GM18868 (cell line): ENCODE results near the gene OSBPL2.

Source experiments
- ATAC-seq: cut with Tn5 transposase; IDR thresholded peaks from one replicate; pipeline ENCODE4 v1.9.1; 2021; ENCODE audit warnings: mild to moderate bottlenecking, moderate library complexity; ENCODE audit not compliant: unreplicated experiment

The OSBPL2 gene

GRCh38 chr20:62321521-62321948 lies 83.2 kb downstream of the OSBPL2 start:
- no peak for ATAC-seq

GRCh38 chr20:62321975-62322374 lies 83.7 kb downstream of the OSBPL2 start:
- no peak for ATAC-seq

GRCh38 chr20:62322492-62323041 lies 84.2 kb downstream of the OSBPL2 start:
- ATAC-seq, result no peak

DNA sequence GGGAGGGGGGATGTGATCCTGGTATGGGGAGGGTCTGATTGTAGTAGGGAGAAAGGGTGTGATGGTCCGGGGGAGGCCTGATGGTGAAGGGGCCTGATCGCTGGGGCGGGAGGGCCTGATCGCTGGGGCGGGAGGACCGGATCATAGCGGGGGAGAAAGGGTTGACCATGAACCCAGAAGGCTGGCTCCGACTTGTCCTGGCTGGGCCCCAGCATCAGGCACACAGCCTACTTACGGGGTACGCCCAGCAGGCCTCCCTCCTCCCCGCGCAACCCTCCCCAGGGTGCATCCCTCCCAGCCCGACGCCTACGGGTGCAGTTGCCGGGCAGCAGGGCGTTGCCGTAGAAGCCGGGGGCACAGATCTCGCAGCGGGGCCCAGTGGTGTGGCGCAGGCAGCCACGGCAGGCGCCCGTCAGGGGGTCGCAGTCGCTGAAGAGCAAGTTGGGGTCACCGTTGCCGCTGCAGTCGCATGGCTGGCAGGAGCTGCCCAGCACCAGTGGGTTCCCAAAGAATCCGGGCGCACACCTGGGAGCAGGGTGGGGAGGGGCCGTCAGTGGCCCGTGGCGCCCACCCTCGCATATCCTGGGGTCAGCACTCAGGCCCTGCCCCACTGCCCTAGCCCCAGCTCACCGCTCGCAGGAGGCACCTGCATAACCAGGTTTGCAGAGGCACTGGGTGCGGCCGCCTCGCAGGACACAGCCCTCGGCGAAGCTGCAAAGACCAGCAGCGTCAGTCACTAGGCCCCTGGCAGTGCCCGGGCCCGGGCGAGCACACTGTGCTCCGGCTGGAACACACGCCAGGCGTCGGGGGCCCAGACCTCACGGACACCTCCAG lies 85.0 kb downstream of the OSBPL2 start:
- no peak for ATAC-seq

- no peak for ATAC-seq
Observed at GRCh38 chr20:62323980-62324906, 85.9 kb downstream of the OSBPL2 start.

DNA sequence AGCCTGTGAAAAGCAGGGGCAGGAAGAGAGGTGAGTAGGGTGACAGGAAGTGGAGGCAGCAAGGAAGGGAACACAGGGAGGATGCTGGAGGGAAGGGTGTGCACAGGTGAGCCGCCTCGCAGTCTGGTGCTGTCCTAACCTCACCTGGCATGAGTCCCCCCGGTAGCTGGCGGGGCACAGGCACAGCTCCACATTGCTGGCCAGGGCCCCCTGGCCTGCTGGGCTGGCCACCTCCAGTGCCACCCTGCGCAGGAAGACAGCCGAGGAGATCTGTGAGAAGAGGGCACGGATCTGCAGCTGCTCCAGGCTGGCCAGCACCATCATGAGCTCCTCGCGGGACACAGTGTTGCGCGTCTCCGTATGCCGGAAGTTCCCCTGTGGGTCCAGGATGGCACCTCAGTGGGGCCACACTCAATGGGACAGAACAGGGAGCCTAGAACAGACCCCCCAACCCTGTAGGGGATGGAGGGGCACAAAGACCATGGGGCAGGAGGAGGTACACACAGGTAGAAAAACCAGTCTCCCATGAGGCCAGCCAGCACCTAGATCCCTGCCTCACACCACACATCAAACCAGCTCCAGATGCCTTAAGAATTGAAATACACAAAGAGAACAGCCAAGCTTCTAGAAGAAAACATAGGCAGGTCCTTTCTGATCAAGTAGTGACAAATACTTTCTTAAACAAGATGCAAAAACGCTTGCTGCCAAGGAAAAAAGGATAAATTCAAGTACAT lies 87.0 kb downstream of the OSBPL2 start:
- ATAC-seq, result no peak

GRCh38 chr20:62326559-62326958 lies 88.2 kb downstream of the OSBPL2 start:
- ATAC-seq, result no peak

DNA sequence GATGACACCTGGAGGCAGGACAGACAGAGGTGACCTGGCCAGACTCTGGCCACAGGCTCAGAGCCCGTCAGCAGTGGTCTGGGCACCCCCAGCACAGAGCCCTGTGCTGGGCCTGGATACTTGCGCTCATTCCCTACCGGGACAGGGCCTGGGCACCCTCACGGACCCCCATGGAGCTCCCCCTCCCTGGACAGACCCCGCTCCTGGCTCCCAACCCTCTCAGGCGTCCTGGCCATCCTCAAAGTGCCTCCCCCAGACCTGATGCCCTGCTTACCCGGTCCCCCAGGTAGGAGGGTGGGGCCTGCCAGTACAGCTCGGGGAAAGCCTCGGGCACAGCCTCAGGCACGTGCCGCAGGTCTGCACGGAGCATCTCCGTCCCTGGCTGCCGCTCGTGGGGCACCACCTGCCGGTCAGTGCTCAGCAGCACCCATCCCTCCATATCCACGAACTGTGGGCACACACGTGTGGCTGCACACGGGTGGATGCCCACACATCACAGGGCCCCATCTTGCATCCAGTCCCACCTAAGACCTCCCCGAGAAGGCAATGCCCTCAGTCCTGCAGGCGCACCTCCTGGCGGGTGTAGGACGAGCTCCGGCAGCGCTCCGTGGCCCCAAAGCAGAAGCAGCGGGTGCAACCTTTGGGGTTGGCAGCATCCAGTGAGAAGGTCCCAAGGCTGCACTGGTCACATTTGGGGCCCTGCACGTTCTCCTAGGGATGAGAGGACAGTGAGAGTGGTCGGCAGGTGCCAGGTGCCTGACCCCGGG lies 88.8 kb downstream of the OSBPL2 start:
- no peak for ATAC-seq

DNA sequence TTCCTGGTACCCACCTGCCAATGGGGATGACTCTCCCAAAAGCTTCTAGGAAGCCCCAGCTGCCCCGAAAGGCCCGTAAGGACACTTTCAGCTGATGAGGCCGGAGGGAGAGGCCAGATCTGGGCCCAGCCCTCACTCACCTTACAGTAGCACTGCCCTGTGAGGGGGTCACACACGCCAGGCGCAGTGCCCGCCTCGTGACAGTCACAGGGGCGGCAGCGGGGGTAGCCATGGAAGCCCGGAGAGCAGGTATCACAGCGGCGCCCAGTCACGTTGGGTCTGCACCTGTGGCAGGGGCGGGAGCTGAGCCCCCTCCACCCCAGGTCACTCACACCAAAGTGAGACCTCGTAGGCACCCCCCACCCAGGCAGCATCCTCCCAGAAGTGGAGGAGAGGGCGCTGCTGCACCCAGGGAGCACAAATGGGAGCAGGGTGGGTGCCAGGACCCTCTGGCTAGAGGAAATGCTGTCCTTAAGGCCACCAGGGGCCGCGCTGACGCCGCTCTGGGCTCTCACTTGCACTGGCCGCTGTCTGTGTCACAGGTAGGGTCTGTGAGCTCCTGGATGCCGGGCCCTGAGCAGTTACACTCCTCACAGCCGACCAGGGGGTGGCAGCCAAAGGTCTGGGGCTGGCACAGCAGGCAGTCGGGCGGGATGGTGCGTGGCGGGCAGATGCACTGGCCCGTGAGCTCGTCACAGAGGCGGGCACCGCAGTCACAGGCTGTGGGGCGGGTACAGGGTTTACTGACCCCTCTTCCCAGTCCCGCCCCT lies 89.6 kb downstream of the OSBPL2 start:
- no peak for ATAC-seq

GRCh38 chr20:62328684-62329388 lies 90.5 kb downstream of the OSBPL2 start:
- ATAC-seq, result no peak

DNA sequence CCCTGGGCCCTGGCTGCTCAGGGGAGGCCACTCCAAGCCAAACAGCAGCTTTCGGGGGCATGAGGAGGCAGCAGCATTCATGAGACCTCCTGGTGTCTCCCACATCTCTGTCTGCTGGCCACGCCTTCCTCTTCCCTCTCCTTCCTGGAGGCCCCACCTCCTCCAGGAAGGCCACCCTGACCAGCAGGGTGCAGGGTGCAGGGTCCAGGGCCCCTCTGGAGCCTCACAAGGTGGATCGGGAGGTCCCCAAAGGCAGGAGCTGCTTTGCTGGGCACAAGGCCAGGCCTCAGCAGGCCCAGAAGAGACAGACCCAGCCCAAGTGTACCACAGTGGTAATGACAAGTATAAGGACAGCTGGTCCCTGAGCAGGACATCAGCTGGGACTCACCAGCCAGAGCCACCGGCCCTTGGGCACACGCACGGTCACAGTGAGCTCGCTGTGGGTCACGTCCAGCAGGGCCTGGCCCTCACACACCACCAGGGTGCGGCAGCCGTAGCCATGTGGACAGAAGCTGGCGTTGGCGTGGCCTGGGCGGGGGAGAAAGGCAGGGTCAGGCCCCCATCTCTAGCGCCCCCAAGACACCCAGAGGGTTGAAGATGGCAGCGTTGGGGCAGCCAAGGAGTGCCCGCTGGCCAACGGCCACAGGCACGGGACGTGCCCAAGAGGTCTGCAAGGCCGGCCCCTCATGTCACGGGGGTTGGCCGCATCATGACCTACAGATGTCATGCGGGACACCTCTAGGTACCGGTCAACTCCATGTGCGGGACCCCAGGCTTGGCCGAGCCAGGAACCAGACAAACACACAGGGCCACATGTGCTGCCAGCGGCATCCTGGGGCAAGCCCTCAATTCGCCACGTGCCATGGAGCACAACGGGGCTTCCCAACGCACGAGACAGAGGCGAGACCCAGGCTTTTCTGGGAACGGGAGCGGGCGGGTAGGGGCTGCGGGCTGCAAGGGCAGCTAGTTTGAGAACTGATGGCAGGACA lies 91.4 kb downstream of the OSBPL2 start:
- no peak for ATAC-seq

GRCh38 chr20:62330576-62331317 lies 92.4 kb downstream of the OSBPL2 start:
- ATAC-seq, result no peak

- no peak for ATAC-seq
Observed at GRCh38 chr20:62331347-62331746, 93.0 kb downstream of the OSBPL2 start.

DNA sequence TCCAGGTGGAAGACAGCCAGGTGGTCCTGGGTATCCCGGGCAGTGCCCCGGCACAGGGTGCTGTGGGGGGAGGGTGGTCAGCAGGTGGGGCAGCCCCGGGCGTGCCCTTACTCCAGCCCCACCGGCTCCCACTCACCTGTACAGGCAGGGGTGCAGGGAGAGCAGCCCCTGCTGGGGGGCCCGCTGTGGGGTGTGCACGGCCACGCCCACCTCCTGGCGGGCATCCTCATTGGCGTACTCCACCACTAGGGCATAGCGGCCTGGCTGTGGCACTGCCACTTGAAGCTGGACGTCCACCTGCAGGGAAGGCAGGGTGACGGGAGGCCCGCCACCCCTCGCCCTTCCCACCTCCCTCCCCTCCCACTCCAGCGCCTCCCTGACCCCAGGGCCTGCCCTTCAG lies 94.1 kb downstream of the OSBPL2 start:
- no peak for ATAC-seq

DNA sequence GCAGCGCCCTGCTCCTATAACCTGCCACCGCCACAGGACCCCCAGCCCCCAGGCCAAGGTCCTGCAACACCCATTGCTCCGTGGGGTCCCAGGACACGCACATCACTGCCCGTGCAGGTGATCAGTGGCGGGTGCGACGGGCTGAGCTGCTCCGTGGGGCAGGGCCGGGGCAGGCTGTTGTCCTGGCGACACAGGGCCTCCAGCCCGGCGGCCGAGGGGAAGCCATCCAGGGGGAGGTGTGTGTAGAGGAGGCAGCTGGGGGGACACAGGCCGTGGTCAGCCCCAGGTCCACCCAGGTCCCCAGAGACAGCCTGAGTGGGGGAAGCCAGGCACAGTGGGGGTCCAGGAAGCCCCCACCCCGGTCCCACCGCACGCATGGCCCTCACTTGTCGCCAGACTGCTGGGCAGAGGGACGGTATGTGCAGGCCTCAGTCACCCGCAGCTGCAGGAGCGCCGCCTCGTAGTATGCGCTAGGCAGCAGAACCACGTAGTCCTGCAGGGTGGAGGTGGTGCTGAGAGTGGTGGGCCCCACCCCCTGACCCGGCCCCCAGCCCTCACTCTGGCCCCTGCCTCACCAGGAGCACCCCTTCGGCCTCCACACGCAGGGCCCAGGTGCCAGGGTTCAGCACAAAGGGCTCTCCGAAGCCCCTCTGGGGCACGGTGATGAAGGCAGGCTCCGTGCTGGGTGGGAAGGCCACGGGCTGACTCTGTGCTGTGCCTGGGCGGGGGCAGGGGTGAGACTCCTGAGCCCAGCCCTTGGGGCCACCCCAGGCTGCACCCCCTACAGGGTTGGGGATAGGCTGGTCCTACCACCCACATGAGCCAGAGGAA lies 94.9 kb downstream of the OSBPL2 start:
- ATAC-seq, result no peak
